ENCODE results near the gene STPG4.

DNA sequence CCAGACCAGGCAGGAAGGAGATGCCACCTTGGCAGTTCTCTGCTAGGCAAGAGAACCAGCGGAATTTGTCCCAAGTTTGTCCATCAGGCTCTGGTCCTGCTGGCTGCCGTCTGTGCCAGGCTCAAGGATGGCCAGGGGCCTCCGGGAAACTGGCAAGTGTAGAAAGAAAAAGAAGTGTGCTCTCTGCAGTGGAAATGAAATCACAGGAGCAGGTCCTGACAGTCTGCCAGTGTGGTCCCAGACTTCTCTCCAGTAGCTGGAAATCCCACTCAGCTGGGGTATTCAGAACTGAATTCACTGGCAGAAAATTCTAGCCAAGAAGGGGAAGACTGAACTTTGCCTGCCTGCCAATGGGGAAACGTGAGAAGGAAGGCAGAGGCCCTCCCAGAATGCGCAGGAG lies 91.0 kb downstream of the STPG4 start:
- TF ChIP-seq, protein P1, sequence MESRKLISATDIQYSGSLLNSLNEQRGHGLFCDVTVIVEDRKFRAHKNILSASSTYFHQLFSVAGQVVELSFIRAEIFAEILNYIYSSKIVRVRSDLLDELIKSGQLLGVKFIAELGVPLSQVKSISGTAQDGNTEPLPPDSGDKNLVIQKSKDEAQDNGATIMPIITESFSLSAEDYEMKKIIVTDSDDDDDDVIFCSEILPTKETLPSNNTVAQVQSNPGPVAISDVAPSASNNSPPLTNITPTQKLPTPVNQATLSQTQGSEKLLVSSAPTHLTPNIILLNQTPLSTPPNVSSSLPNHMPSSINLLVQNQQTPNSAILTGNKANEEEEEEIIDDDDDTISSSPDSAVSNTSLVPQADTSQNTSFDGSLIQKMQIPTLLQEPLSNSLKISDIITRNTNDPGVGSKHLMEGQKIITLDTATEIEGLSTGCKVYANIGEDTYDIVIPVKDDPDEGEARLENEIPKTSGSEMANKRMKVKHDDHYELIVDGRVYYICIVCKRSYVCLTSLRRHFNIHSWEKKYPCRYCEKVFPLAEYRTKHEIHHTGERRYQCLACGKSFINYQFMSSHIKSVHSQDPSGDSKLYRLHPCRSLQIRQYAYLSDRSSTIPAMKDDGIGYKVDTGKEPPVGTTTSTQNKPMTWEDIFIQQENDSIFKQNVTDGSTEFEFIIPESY (IDR thresholded peaks at IDR 0.05; ENCODE audit: extremely low read depth, insufficient replicate concordance, low read length), result no peak
- TF ChIP-seq POLR2A (IDR thresholded peaks at IDR 0.05; ENCODE audit: borderline replicate concordance, extremely low read depth, insufficient read depth, insufficient read length) (no peak), EZH2phosphoT487 (IDR thresholded peaks at IDR 0.05; ENCODE audit: borderline replicate concordance) (no peak), SIN3A (IDR thresholded peaks at IDR 0.05; ENCODE audit: low read depth) (no peak), SRF (IDR thresholded peaks at IDR 0.05; ENCODE audit: low read depth) (no peak), EZH2 (IDR thresholded peaks at IDR 0.05) (no peak), EGR1 (IDR thresholded peaks at IDR 0.05; ENCODE audit: low read depth) (no peak), POLR2AphosphoS5 (IDR thresholded peaks at IDR 0.05; ENCODE audit: low read depth, low read length) (no peak), RAD21 (IDR thresholded peaks at IDR 0.05; ENCODE audit: low read depth) (no peak)
- TF ChIP-seq, protein P2, sequence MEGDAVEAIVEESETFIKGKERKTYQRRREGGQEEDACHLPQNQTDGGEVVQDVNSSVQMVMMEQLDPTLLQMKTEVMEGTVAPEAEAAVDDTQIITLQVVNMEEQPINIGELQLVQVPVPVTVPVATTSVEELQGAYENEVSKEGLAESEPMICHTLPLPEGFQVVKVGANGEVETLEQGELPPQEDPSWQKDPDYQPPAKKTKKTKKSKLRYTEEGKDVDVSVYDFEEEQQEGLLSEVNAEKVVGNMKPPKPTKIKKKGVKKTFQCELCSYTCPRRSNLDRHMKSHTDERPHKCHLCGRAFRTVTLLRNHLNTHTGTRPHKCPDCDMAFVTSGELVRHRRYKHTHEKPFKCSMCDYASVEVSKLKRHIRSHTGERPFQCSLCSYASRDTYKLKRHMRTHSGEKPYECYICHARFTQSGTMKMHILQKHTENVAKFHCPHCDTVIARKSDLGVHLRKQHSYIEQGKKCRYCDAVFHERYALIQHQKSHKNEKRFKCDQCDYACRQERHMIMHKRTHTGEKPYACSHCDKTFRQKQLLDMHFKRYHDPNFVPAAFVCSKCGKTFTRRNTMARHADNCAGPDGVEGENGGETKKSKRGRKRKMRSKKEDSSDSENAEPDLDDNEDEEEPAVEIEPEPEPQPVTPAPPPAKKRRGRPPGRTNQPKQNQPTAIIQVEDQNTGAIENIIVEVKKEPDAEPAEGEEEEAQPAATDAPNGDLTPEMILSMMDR (IDR thresholded peaks at IDR 0.05 in 2 of 3, conservative IDR thresholded peaks at IDR 0.05 in 1 of 3; ENCODE audit: borderline replicate concordance in 1 of 3, insufficient read depth in 1 of 3, low read depth in 2 of 3, low read length in 2 of 3), result no peak
- TF ChIP-seq, protein P3, sequence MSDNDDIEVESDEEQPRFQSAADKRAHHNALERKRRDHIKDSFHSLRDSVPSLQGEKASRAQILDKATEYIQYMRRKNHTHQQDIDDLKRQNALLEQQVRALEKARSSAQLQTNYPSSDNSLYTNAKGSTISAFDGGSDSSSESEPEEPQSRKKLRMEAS (IDR thresholded peaks at IDR 0.05), result no peak
